ENCODE data around the gene SEPHS2.

SEPHS2 gene

GRCh38 chr16:30449116-30449435 lies 3.4 kb upstream of the SEPHS2 start:
- ChIA-PET POLR2A (interaction anchor here (1.4 to 1.8 kb wide), 5 partner anchors 19 to 163 kb away, joined by 3 to 6 read pairs (median 5); partner anchors contain the start of genes DCTPP1, ZNF689, ZNF747 and ZNF764), CTCF (interaction anchor here (0.6 to 1.4 kb wide), 4 partner anchors 19 to 166 kb away, joined by 3 to 9 read pairs (median 7); partner anchors contain the start of gene DCTPP1)
- no peak for DNase-seq (ENCODE audit: extremely low spot score)
- TF ChIP-seq FOXM1 (IDR thresholded peaks at IDR 0.05; ENCODE audit: borderline replicate concordance): no peak
- TF ChIP-seq L3MBTL2 (conservative IDR thresholded peaks at IDR 0.05): no peak
- no peak for TF ChIP-seq SUZ12 (IDR thresholded peaks at IDR 0.05)
- no peak for TF ChIP-seq TARDBP (IDR thresholded peaks at IDR 0.05)
- TF ChIP-seq ARNT (IDR thresholded peaks at IDR 0.05): no peak

GRCh38 chr16:30447512-30448226 lies 2.0 kb upstream of the SEPHS2 start:
- ChIA-PET POLR2A (interaction anchor here (0.9 to 6.9 kb wide), 5 partner anchors 9 to 86 kb away, joined by 3 to 50 read pairs (median 9); partner anchors contain the start of gene DCTPP1), CTCF (interaction anchor here (0.6 to 2.7 kb wide), 4 partner anchors 17 to 168 kb away, joined by 3 to 13 read pairs (median 3); partner anchors contain the start of gene DCTPP1)
- TF ChIP-seq FOXA1 (IDR thresholded peaks at IDR 0.05) (no peak), TARDBP (IDR thresholded peaks at IDR 0.05) (no peak), CTBP1 (IDR thresholded peaks at IDR 0.05; ENCODE audit: borderline replicate concordance) (no peak), BHLHE40 (IDR thresholded peaks at IDR 0.05; ENCODE audit: borderline replicate concordance) (no peak), PKNOX1 (IDR thresholded peaks at IDR 0.05) (no peak), L3MBTL2 (conservative IDR thresholded peaks at IDR 0.05) (no peak), ARNT (IDR thresholded peaks at IDR 0.05) (no peak), SP1 (IDR thresholded peaks at IDR 0.05) (no peak), SUZ12 (IDR thresholded peaks at IDR 0.05) (no peak), FOXK2 (IDR thresholded peaks at IDR 0.05) (no peak), ZNF384 (IDR thresholded peaks at IDR 0.05) (no peak), ELF4 (IDR thresholded peaks at IDR 0.05) (no peak), LEF1 (IDR thresholded peaks at IDR 0.05; ENCODE audit: borderline replicate concordance) (no peak), NFRKB (IDR thresholded peaks at IDR 0.05) (no peak), HDGF (IDR thresholded peaks at IDR 0.05; ENCODE audit: borderline replicate concordance) (no peak), FOXM1 (IDR thresholded peaks at IDR 0.05; ENCODE audit: borderline replicate concordance) (no peak)
- no peak for DNase-seq (ENCODE audit: extremely low spot score)

GRCh38 chr16:30446203-30446595 lies 525 bp upstream of the SEPHS2 start:
- DNase-seq (ENCODE audit: extremely low spot score): no peak
- CTCF ChIA-PET: interaction anchor here (1.2 to 2.7 kb wide), 3 partner anchors 16 to 169 kb away, joined by 3 to 13 read pairs (median 3); partner anchors contain the start of genes DCTPP1 and ZNF764
- TF ChIP-seq FOXK2 (IDR thresholded peaks at IDR 0.05) (no peak), L3MBTL2 (conservative IDR thresholded peaks at IDR 0.05) (peak; percentile 4), ZNF384 (IDR thresholded peaks at IDR 0.05) (no peak), CTBP1 (IDR thresholded peaks at IDR 0.05; ENCODE audit: borderline replicate concordance) (no peak)
- POLR2A ChIA-PET: interaction anchor here (0.8 to 6.9 kb wide), 10 partner anchors 11 to 214 kb away, joined by 3 to 50 read pairs (median 5); partner anchors contain the start of genes DCTPP1 and ZNF747

GRCh38 chr16:30445149-30445407 lies 596 bp downstream of the SEPHS2 start:
- ChIA-PET CTCF (interaction anchor here (0.6 to 1.3 kb wide), 2 partner anchors 15 to 153 kb away, joined by 4 to 6 read pairs; partner anchors contain the start of gene DCTPP1), POLR2A (interaction anchor here (0.9 to 6.9 kb wide), 24 partner anchors 8 to 189 kb away, joined by 3 to 50 read pairs (median 5); partner anchors contain the start of genes DCTPP1, ZNF689, ZNF747 and ZNF764)
- TF ChIP-seq FOXM1 (IDR thresholded peaks at IDR 0.05; ENCODE audit: borderline replicate concordance) (no peak), ARNT (IDR thresholded peaks at IDR 0.05) (no peak), L3MBTL2 (conservative IDR thresholded peaks at IDR 0.05) (no peak; the same call in 1 of the 2 replicates), PKNOX1 (IDR thresholded peaks at IDR 0.05) (no peak), FOXK2 (IDR thresholded peaks at IDR 0.05) (no peak), ELF4 (IDR thresholded peaks at IDR 0.05) (no peak), TARDBP (IDR thresholded peaks at IDR 0.05) (no peak), NFRKB (IDR thresholded peaks at IDR 0.05) (no peak), SP1 (IDR thresholded peaks at IDR 0.05) (no peak), CTBP1 (IDR thresholded peaks at IDR 0.05; ENCODE audit: borderline replicate concordance) (no peak), FOXA1 (IDR thresholded peaks at IDR 0.05) (no peak), BHLHE40 (IDR thresholded peaks at IDR 0.05; ENCODE audit: borderline replicate concordance) (no peak), SUZ12 (IDR thresholded peaks at IDR 0.05) (no peak), LEF1 (IDR thresholded peaks at IDR 0.05; ENCODE audit: borderline replicate concordance) (no peak), HDGF (IDR thresholded peaks at IDR 0.05; ENCODE audit: borderline replicate concordance) (no peak), ZNF384 (IDR thresholded peaks at IDR 0.05) (no peak)
- no peak for DNase-seq (ENCODE audit: extremely low spot score)

GRCh38 chr16:30444231-30445148 lies 1.2 kb downstream of the SEPHS2 start:
- no peak for TF ChIP-seq ZNF384 (IDR thresholded peaks at IDR 0.05)
- no peak for TF ChIP-seq FOXA1 (IDR thresholded peaks at IDR 0.05)
- TF ChIP-seq SUZ12 (IDR thresholded peaks at IDR 0.05): no peak
- no peak for TF ChIP-seq HDGF (IDR thresholded peaks at IDR 0.05; ENCODE audit: borderline replicate concordance)
- no peak for TF ChIP-seq ARNT (IDR thresholded peaks at IDR 0.05)
- TF ChIP-seq BHLHE40 (IDR thresholded peaks at IDR 0.05; ENCODE audit: borderline replicate concordance): no peak
- TF ChIP-seq L3MBTL2 (conservative IDR thresholded peaks at IDR 0.05): no peak
- no peak for TF ChIP-seq FOXM1 (IDR thresholded peaks at IDR 0.05; ENCODE audit: borderline replicate concordance)
- DNase-seq (ENCODE audit: extremely low spot score): no peak
- CTCF ChIA-PET: interaction anchor here (0.6 to 1.3 kb wide), 2 partner anchors 15 to 154 kb away, joined by 4 to 6 read pairs; partner anchors contain the start of gene DCTPP1
- POLR2A ChIA-PET: interaction anchor here (0.9 to 6.9 kb wide), 25 partner anchors 8 to 190 kb away, joined by 3 to 50 read pairs (median 5); partner anchors contain the start of genes DCTPP1, ZNF689, ZNF747 and ZNF764
